Measurements from ENCODE around the gene CHI3L1. TPM values are rescaled to one million over a fixed set of nuclear protein-coding genes. Genes with fewer than 3 reads are reported as not detected.
A peak's percentile ranks its signal among the peaks of the same experiment; 100 is the strongest.

The CHI3L1 gene
- total RNA-seq, 6 experiments from 2014 or later = not detected

- Mint-ChIP-seq H3K9me3 (no peaks in the 10 kb centered on the region), H3K36me3 (ENCODE audit: low read depth) (no peaks in the 10 kb centered on the region), H3K4me1 (ENCODE audit: low read depth) (peaks cover 37% of the 10 kb centered on the region), H3K27me3 (ENCODE audit: insufficient read depth) (no peaks in the 10 kb centered on the region; the same call in 1 of the 2 replicates), H3K27ac (no peak overlapping the region), H3K4me3 (no peak overlapping the region)
- no peak for DNase-seq
- no peak for TF ChIP-seq CTCF (IDR thresholded peaks at IDR 0.05)
These were observed 12.9 kb downstream of the CHI3L1 start for GRCh38 chr1:203173566-203173965.

GRCh38 chr1:203173011-203173555 is 13.4 kb downstream of the CHI3L1 start:
- Mint-ChIP-seq H3K27me3 (ENCODE audit: insufficient read depth) (no peaks in the 10 kb centered on the region; the same call in 1 of the 2 replicates), H3K27ac (no peak overlapping the region), H3K9me3 (no peaks in the 10 kb centered on the region), H3K4me1 (ENCODE audit: low read depth) (peaks cover 32% of the 10 kb centered on the region), H3K36me3 (ENCODE audit: low read depth) (no peaks in the 10 kb centered on the region), H3K4me3 (no peak overlapping the region)
- no peak for DNase-seq
- no peak for TF ChIP-seq CTCF (IDR thresholded peaks at IDR 0.05)

GRCh38 chr1:203172184-203173010 is 14.1 kb downstream of the CHI3L1 start:
- TF ChIP-seq CTCF (IDR thresholded peaks at IDR 0.05) = peak; percentile 96

GRCh38 chr1:203171341-203172183 is 14.9 kb downstream of the CHI3L1 start:
- Mint-ChIP-seq H3K4me3 (no peak overlapping the region), H3K27ac (no peak overlapping the region), H3K9me3 (no peaks in the 10 kb centered on the region), H3K27me3 (ENCODE audit: insufficient read depth) (peaks cover 2% of the 10 kb centered on the region), H3K36me3 (ENCODE audit: low read depth) (no peaks in the 10 kb centered on the region), H3K4me1 (ENCODE audit: low read depth) (peaks cover 17% of the 10 kb centered on the region)
- DNase-seq = no peak
- TF ChIP-seq CTCF (IDR thresholded peaks at IDR 0.05) = no peak

More at GRCh38 chr1:203172184-203173010, 14.1 kb downstream of the CHI3L1 start:
- Mint-ChIP-seq H3K4me1 (ENCODE audit: low read depth) (peaks cover 25% of the 10 kb centered on the region), H3K4me3 (no peak overlapping the region), H3K9me3 (no peaks in the 10 kb centered on the region), H3K27ac (no peak overlapping the region), H3K27me3 (ENCODE audit: insufficient read depth) (no peaks in the 10 kb centered on the region; the same call in 1 of the 2 replicates), H3K36me3 (ENCODE audit: low read depth) (no peaks in the 10 kb centered on the region)
- peak; percentile 50 for DNase-seq

- Mint-ChIP-seq H3K27ac (no peak overlapping the region), H3K27me3 (ENCODE audit: insufficient read depth) (peaks cover 2% of the 10 kb centered on the region), H3K36me3 (ENCODE audit: low read depth) (no peaks in the 10 kb centered on the region), H3K4me3 (no peak overlapping the region), H3K4me1 (ENCODE audit: low read depth) (peaks cover 9% of the 10 kb centered on the region), H3K9me3 (no peaks in the 10 kb centered on the region)
- TF ChIP-seq CTCF (IDR thresholded peaks at IDR 0.05) = no peak
- DNase-seq = no peak
These were observed 15.7 kb downstream of the CHI3L1 start for GRCh38 chr1:203170625-203171330.
